B cell (primary cell): ENCODE results near the gene TXNDC17.

Experiments
- EZH2 ChIP-seq: IDR thresholded peaks from 2 replicates; pipeline ENCODE4 v1.6.1; 2012; ENCODE audit warnings: borderline replicate concordance, low read depth, mild to moderate bottlenecking, moderate library complexity, low read length; ENCODE audit not compliant: insufficient read depth, poor library complexity, severe bottlenecking
- TF ChIP-seq, protein P1 (sequence below): fragments of 200-600 bp; IDR thresholded peaks from one replicate; pipeline ENCODE4 v1.8.0; 2022; ENCODE audit warnings: antibody characterized with exemption, mild to moderate bottlenecking

DNA sequence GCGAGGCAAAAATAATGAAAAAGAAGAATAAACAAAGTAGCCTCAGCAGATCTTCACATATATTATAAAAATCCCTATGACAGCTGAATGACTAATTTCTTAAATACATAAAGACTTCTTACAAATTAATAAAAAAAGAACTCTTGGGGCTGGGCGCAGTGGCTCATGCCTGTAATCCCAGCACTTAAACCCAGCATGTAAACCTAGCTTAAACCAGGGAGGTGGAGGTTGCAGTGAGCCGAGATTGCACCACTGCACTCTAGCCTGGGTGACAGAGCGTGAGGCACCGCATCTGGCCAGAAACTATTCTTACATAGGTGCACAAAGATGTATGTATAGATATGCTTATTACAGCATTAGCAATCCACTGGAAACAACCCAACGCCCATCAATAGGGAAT lies 38.4 kb downstream of the TXNDC17 start:
- TF ChIP-seq, protein P1, sequence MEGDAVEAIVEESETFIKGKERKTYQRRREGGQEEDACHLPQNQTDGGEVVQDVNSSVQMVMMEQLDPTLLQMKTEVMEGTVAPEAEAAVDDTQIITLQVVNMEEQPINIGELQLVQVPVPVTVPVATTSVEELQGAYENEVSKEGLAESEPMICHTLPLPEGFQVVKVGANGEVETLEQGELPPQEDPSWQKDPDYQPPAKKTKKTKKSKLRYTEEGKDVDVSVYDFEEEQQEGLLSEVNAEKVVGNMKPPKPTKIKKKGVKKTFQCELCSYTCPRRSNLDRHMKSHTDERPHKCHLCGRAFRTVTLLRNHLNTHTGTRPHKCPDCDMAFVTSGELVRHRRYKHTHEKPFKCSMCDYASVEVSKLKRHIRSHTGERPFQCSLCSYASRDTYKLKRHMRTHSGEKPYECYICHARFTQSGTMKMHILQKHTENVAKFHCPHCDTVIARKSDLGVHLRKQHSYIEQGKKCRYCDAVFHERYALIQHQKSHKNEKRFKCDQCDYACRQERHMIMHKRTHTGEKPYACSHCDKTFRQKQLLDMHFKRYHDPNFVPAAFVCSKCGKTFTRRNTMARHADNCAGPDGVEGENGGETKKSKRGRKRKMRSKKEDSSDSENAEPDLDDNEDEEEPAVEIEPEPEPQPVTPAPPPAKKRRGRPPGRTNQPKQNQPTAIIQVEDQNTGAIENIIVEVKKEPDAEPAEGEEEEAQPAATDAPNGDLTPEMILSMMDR, result no peak
- no peak for TF ChIP-seq EZH2
